GM19043 (cell line): ENCODE data around the gene ZNF74.
"Not testable (repeated sequence)": the region's sequence is repeated elsewhere in the genome, so short reads cannot be mapped to it uniquely, and the experiment has no call there.

ENCODE experiments used
- ATAC-seq: cut with Tn5 transposase; IDR thresholded peaks from one replicate; pipeline ENCODE4 v1.9.1; 2021; ENCODE audit warnings: low read depth; ENCODE audit not compliant: unreplicated experiment

The ZNF74 gene

DNA sequence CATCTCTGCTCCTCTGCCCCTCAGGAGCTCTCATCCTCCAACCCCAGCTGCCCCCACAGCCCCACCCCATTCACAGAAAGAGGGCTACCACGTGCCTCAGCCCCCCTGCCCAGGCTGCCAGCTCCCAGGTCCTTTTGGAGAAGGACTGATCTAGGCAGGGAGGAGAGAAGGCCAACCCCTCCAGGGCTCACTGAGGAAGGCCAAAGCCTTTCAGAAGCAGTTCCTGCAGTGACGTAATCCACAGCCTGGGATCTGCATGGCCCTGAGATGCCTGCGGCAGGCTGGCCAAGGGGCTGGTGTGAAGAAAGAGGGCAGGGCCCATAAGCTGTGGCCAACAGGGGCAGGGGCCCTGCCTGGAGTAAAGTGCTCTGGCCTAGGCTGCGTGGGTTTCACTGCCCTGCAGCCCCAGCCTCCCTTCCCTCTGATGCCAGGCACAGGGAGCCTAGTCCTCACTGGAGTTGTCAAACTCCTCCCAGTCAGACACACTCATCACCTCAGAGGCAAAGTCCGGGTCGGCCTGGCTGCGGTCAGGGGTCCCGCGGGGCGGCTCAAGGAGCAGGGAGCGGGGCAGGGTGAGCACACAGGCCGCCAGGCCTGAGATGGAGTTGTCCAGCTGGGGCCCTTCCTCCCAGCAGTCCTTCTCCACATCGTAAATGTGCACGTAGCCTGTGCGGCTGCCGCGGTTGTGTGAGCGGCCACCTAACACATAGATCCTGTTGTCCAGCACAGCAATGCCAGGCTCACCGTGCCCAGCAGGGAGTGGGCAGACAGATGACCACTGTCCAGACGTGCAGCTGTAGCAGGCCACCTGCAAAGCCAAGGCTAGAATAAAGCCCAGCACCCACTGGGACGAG is 47.9 kb downstream of the ZNF74 start:
- ATAC-seq, result no peak

DNA sequence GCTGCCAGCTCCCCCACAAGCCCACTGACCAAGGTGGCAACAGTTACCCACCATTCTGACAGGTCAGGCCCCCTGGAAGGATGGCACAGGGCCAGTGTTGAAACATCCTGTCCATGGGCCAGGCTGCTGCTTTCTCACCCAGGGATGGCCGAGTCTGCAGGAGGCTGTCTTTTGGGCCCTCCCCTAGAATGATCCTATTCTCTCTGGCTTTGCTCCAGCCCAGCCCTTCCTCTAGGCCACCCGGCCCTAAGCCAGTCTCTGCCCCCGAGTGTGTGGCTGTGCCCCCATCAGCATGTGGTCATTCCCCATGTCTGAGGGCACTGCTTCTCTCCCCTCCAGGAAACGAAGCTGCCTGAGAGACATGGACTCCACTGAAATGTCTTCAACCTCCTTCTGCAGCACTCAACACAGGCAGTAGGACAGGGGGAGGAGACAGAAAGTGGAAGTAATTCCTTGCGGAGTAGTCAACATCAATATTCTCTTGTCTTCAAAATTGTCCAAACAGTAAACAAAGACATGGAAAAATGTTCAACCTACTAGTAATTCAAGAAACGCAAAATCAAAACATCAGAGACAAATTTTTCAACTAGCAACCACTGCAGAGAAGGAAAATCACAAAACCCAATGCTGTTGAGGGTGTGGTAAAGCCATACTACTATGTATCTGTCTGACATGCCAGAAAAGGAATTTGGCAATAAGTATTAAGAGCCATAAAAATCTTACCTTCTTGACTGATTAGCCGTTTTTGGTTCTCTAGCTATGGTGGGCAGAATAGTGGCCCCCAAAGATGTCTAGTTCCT is 48.7 kb downstream of the ZNF74 start:
- ATAC-seq, result no peak

DNA sequence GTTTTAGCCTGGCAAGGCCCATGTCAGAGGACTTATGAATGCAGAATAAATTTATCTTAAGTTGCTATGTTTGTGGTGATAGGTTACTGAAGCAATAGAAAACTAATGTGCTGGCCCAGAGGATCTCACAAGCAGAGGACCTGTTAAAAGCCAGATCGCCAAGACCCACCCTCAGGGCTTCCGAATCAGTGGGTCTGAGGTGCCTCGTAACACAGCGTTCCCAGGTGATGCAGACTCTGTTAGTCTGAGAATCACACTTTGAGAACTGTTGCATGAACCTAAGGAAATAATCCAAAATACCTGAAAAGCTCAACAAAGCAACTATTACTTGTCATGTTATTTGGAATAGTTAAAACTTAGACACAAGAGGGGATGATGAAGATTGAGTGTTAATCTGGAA is 50.4 kb downstream of the ZNF74 start:
- no peak for ATAC-seq

DNA sequence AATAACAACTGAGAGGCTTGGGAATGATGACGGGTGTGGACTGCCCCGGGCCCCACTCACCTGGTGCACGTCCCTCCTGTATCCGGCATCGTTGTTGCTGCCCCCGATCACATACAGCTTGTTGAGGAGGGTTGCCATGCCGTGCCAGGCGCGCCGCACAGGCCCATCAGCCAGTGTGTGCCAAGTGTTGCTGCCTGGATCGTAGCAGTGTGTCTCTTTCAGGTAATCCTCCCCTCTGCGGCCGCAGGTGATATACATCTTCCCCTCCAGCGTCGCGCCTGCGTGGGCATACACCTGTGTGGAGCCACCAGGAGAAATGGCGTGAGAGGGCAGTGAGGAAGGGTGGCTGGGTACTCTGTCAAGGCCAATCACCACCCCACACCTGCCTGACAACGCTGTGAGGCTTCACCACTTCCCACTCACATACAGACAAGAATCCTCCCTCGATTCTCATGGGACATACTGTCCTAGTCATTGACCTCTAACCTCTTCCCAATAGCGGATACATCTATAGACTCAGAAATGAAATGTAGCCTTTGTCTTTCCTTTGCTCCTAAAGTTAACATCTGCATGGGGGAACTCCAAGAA is 52.5 kb downstream of the ZNF74 start:
- no peak for ATAC-seq

DNA sequence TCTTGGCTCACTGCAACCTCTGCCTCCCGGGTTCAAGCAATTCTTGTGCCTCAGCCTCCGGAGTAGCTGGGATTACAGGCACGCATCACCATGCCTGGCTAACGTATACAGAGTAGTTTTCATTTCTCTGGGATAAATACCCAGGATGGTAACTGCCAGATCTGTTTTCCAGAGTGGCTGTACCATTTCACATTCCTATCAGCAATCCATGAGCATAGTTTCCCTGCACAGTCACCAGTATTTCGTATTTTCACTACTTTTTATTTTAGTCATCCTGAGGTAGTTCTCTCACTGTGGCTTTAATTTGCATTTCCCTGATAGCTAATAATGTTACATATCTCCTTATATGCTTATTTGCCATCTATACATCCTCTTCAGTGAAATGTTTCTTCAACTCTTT is 54.7 kb downstream of the ZNF74 start:
- no peak for ATAC-seq

DNA sequence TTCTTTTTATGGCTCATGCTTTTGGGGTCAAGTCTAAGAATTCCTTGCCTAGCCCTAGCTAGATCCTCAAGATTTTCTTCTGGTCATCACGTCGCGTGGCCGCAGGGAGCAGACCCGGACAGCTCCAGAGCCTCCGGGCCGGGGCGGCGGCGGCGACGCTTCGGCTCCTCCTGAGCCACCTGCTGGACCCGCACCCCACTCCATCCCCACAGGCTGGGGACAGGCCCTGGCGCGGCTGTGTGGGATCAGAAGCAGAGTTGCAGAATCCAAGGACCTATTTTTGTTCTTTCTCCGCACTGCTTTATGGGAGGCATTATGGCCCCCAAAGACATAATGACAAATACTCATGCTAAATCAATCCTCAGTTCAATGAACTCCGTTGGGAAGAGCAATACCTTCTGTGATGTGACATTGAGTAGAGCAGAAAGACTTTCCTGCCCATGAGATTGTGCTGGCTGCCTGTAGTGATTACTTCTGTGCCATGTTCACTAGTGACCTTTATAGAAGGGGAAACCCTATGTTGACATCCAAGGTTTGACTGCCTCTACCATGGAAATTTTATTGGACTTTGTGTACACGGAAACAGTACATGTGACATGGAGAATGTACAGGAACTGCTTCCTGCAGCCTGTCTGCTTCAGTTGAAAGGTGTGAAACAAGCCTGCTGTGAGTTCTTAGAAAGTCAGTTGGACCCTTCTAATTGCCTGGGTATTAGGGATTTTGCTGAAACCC is 56.0 kb downstream of the ZNF74 start:
- ATAC-seq, result no peak

DNA sequence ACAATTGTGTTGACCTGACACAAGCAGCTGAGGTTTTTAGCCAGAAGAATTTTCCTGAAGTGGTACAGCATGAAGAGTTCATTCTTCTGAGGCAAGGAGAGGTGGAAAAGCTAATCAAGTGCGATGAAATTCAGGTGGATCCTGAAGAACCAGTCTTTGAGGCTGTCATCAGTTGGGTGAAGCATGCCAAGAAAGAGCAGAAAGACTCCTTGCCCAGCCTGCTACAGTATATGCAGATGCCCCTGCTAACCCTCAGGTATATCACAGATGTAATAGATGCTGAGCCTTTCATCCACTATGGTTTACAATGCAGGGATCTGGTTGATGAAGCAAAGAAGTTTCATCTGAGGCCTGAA is 56.6 kb downstream of the ZNF74 start:
- no peak for ATAC-seq

DNA sequence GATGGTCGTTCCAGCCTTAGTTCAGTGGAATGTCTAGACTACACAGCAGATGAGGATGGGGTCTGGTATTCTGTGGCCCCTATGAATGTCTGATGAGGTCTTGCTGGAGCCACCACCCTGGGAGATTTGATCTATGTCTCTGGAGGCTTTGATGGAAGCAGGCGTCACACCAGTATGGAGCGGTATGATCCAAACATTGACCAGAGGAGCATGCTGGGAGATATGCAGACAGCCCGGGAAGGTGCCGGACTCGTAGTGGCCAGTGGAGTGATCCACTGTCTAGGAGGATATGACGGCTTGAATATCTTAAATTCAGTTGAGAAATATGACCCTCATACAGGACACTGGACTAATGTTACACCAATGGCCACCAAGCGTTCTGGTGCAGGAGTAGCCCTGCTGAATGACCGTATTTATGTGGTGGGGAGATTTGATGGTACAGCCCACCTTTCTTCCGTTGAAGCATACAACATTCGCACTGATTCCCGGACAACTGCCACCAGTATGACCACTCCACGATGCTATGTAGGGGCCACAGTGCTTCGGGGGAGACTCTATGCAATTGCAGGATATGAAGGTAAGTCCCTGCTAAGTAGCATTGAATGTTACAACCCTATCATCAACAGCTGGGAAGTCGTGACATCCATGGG is 57.3 kb downstream of the ZNF74 start:
- not testable (repeated sequence) for ATAC-seq

DNA sequence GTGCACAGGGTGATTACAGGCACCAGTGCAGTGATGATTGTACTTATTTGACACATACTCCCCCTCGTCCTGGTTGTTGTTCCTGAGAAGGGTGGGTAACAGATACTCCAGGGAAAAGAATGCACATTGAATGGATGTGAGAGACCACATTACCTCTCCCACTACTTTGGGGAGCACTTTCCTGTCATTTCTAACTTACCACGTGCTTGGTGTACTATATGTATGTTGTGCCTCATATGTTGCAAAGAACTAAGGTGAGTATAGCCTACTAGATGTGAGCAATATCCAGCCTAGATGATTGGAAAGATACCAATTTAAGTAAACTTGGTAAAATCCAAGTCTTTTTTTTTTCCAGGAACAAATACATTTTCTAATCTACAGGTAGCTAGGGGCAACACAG is 58.0 kb downstream of the ZNF74 start:
- ATAC-seq, result no peak

DNA sequence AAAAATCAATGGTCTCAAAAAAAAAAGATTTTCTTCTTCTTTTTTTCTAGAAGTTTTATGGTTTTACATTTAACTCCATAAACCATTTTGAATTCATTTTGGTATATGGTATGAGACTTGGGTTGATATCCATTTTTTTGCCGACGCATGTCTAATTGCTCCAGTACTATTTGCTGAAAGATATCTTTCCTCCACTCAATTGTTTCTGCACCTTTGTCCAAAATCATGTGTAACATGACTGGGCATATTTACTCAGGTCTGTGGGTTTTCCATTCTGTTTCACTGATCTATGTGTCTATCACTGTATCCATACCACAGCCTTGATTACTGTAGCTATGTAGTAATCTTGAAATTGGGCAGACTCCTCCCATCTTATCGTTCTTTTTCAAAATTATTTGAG is 59.3 kb downstream of the ZNF74 start:
- no peak for ATAC-seq

DNA sequence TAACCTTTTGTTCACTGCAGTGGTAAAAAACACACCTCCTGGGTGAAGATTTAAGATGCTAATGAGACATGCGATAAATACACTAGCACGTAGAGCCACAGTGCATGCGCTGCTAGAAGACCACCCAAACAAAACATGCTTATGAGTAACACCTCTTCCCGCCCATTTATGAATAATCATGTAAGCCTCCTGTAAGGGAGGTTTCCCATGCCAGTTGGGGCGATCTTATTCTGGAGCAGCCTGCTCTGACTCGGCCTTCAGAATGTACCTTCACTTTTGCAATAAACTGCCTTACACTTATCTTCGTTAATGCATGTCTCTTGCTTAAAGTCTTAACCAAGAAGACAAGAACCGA is 61.7 kb downstream of the ZNF74 start:
- no peak for ATAC-seq

DNA sequence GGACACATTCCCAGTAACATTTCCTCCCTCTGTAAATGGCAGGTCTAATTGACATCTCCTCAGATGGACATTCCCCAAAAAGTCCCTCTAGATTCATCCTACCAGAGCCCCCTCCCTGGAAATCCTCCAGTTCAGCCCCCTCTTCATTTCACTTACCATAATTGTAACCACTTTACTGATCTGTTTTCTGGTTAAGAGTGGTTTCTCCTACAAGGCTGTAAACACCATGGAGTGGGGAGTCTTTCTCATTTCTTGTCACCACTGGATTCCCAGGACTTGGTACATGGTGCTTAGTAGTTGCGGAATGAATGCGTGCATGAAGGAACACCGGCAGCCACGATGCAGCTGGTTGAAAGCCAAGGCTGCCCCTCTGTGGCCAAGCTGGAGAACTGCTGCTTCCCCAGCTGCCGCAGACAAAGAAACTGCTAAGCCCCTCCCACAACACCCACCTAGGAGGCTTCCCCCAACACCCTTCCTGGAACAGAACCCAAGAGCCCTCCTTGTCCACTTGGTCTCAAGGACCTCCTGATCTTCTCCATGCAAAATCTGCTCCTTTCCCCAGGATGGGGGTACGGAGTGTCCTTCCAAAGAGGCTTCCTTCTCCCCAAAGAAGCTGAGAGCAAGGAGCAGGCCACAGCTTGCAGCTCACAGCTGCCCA is 62.2 kb downstream of the ZNF74 start:
- no peak for ATAC-seq

DNA sequence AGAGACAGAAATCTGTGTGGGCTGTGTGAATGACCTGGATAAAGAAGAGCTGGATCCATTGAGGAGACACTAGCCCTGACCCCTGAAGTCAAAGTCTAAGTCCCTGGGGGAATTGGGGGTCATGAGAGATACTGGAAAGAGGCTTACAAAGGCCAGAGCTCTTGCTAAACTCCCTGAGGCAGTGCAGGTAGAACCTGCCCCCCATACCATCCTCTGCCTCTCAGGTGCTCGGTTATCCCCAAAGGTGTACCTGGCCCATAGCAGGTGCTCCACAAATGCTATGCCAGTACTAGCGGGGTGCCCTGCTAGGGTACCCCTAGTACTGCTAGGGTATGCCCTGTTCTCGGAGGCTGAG is 62.7 kb downstream of the ZNF74 start:
- no peak for ATAC-seq

DNA sequence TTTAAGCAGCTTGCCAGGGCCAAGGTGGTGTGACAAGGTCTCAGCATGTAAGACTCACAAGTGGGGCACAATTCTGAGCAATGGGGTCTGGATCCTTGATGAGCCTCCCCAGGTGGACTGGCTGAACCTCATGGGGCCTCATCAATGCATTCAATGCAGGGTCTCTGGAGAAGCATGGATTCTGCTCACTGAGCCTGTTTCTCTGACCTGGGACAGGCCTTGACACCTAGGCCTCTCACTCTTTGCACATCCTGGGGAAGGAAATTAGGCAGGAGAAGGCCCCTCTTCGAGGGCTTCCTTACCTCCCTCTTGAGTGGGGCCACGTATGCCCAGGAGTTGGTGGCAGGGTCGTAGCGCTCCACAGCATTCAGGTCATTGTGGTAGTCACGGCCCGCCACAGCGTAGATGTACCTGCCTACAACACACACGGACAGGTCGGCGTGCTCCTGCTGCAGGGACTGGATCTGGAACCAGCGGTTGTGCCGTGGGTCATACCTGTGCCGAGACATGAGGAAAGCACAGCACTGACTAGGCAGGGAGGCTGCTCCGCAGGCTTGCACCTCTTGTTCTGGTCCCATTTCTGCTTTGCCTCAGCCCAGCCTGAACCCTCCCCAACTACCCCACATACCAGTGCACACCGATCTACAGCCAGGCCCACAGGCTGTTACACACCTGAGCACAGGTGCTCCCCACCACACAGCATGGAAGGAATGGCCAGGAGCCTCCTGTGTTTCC is 63.7 kb downstream of the ZNF74 start:
- ATAC-seq, result no peak
